ENCODE data around the gene RAB3C.
"Not testable (repeated sequence)": the region's sequence is repeated elsewhere in the genome, so short reads cannot be mapped to it uniquely, and the experiment has no call there.

DNA sequence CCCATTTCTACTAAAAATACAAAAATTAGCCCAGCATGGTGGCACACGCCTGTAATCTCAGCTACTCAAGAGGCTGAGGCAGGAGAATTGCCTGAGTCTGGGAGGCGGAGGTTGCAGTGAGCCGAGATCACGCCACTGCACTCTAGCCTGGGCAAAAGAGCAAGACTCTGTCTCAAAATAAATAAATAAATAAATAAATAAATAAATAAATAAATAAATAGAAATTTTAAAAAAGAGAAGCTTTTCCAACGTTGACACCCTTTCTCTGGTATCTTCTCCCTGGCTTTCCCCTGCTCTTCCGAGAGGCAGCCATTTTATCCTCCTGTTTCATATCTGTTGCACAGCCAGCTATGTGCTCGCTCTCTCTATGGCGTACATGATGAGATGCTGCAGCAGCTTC lies 127.5 kb downstream of the RAB3C start:
- TF ChIP-seq CTCF (optimal IDR thresholded peaks at IDR 0.05 in 1 of 3, IDR thresholded peaks at IDR 0.05 in 1 of 3, conservative IDR thresholded peaks at IDR 0.05 in 1 of 3; ENCODE audit: extremely low read depth in 1 of 3, insufficient read depth in 2 of 3, low read length in 3 of 3); EZH2 (IDR thresholded peaks at IDR 0.05; ENCODE audit: low read length): not testable (repeated sequence)
